Trophoblast cell (in vitro differentiated cells and primary cell): Measurements from ENCODE around the gene CALM3.

ENCODE experiments used
- DNase-seq, 2 donors: peaks; one replicate each; pipeline ENCODE4 v3.0.0-alpha.2; 2016
- H2AFZ ChIP-seq: 2 replicates; pipeline ENCODE4 v1.6.1; 2013; ENCODE audit warnings: low read length, moderate library complexity, mild to moderate bottlenecking; ENCODE audit not compliant: insufficient read depth, poor library complexity
- H2AK5ac ChIP-seq: 2 replicates; pipeline ENCODE4 v1.6.1; 2013; ENCODE audit warnings: mild to moderate bottlenecking, low read length
- H2BK120ac ChIP-seq: 2 replicates; pipeline ENCODE4 v1.6.1; 2013; ENCODE audit warnings: low read length, mild to moderate bottlenecking, moderate library complexity; ENCODE audit not compliant: insufficient read depth, poor library complexity
- H2BK12ac ChIP-seq: 2 replicates; pipeline ENCODE4 v1.6.1; 2013; ENCODE audit warnings: mild to moderate bottlenecking, low read length, moderate library complexity
- H2BK5ac ChIP-seq: 2 replicates; pipeline ENCODE4 v1.6.1; 2013; ENCODE audit warnings: low read length, low read depth, moderate library complexity, mild to moderate bottlenecking; ENCODE audit not compliant: poor library complexity
- H3K14ac ChIP-seq: 2 replicates; pipeline ENCODE4 v1.6.1; 2013; ENCODE audit warnings: mild to moderate bottlenecking, low read length
- H3K18ac ChIP-seq: 2 replicates; pipeline ENCODE4 v1.6.1; 2013; ENCODE audit warnings: mild to moderate bottlenecking, low read length
- H3K23ac ChIP-seq: 2 replicates; pipeline ENCODE4 v1.6.1; 2013; ENCODE audit warnings: low read length
- H3K27ac ChIP-seq: 2 replicates; pipeline ENCODE4 v1.5.1; 2013; ENCODE audit warnings: low read depth, mild to moderate bottlenecking, inconsistent platforms, low read length, moderate library complexity
- H3K27me3 ChIP-seq: 2 replicates; pipeline ENCODE4 v1.6.1; 2013; ENCODE audit warnings: inconsistent platforms, mild to moderate bottlenecking, low read length, moderate library complexity; ENCODE audit not compliant: insufficient read depth
- H3K36me3 ChIP-seq, 2 experiments: 1 replicate in 1 of 2; 2 replicates in 1 of 2; pipeline ENCODE4 v1.6.1; 2013; ENCODE audit warnings: low read length in 2 of 2, mild to moderate bottlenecking in 2 of 2, moderate library complexity in 1 of 2; ENCODE audit not compliant: insufficient read depth in 2 of 2, control insufficient read depth in 1 of 2
- H3K4ac ChIP-seq: 2 replicates; pipeline ENCODE4 v1.6.1; 2013; ENCODE audit warnings: low read depth, mild to moderate bottlenecking, low read length, moderate library complexity
- H3K4me1 ChIP-seq, 2 experiments: 1 replicate in 1 of 2; 2 replicates in 1 of 2; pipeline ENCODE4 v1.6.1; 2013; ENCODE audit warnings: low read length in 2 of 2, mild to moderate bottlenecking in 2 of 2, moderate library complexity in 1 of 2; ENCODE audit not compliant: insufficient read depth in 2 of 2, control insufficient read depth in 1 of 2
- H3K4me2 ChIP-seq: 2 replicates; pipeline ENCODE4 v1.6.1; 2013; ENCODE audit warnings: inconsistent platforms, mild to moderate bottlenecking, low read length, moderate library complexity
- H3K4me3 ChIP-seq: 2 replicates; pipeline ENCODE4 v1.5.1; 2013; ENCODE audit warnings: mild to moderate bottlenecking, low read depth, low read length, inconsistent platforms
- H3K79me1 ChIP-seq: one replicate; pipeline ENCODE4 v1.6.1; 2013; ENCODE audit warnings: low read length
- H3K79me2 ChIP-seq: 2 replicates; pipeline ENCODE4 v1.6.1; 2013; ENCODE audit warnings: low read length, mild to moderate bottlenecking; ENCODE audit not compliant: control insufficient read depth, insufficient read depth, poor library complexity
- H3K9ac ChIP-seq: 2 replicates; pipeline ENCODE4 v1.6.1; 2013; ENCODE audit warnings: mild to moderate bottlenecking, low read length
- H3K9me3 ChIP-seq: 2 replicates; pipeline ENCODE4 v1.6.1; 2013; ENCODE audit warnings: low read depth, mild to moderate bottlenecking, control low read depth, inconsistent platforms, low read length; ENCODE audit not compliant: insufficient read depth
- H4K12ac ChIP-seq: 2 replicates; pipeline ENCODE4 v1.6.1; 2013; ENCODE audit warnings: low read depth, mild to moderate bottlenecking, low read length, moderate library complexity
- H4K8ac ChIP-seq: 2 replicates; pipeline ENCODE4 v1.6.1; 2013; ENCODE audit warnings: low read depth, mild to moderate bottlenecking, low read length, moderate library complexity
- H4K91ac ChIP-seq: one replicate; pipeline ENCODE4 v1.6.1; 2013; ENCODE audit warnings: low read depth, mild to moderate bottlenecking, low read length, moderate library complexity
- WGBS: extraction: QIAGEN DNeasy Blood & Tissue Kit; methylation state at CpG from one replicate; pipeline ENCODE4 v1.1.7; 2013; ENCODE audit warnings: missing lambda C conversion rate; ENCODE audit not compliant: insufficient read length, insufficient coverage; ENCODE audit errors: extremely low coverage; 5-methylcytosine and 5-hydroxymethylcytosine counted together

CALM3 gene

DNA sequence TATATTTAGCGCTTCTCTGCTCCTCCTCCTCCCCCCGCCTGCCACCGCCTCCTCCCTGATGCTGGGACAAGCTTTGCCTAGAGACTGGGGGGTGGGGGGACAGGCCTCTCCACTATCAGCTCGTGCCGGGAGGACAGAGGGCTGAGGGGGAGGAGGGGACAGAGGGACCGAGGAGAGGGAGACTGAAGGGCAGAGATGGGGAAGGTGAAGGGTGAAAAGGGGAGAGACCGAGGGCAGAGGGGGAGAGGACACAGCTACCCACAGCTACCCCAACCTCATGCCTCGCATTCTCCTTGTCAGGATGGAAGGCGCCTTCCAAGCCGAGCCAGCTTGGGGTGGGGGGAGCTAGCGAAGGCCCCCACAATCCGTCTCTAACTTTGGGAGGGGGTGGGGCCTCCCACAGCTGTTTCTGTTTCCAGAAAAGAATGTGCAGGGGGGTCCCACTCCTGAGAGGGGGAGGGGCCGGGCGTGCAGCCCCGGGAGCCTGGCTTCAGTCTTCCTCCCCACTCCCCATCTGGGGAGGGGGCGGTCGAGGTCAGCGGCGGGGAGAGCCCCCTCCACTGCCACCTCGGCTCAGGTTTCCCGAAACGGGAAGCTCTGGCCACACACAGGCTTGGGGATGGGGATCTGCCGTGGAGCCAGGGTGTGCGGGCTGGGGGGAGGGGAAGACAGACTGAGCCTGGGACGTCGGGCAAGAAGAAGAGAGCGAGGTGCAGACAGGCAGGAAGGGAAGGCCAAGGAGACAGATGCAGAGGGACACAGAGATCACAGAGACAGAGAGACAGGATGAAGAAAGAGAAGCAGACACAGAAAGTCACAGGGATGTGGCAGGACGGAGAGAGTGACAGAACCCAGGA is 58.2 kb downstream of the CALM3 start:
- Histone ChIP-seq H3K4me1 (peaks cover 0 to 3% of the 10 kb centered on the region in 2 experiments), H3K18ac (no peak overlapping the region)
- WGBS = no CpG with 5 or more reads among the region's 28 CpGs

DNA sequence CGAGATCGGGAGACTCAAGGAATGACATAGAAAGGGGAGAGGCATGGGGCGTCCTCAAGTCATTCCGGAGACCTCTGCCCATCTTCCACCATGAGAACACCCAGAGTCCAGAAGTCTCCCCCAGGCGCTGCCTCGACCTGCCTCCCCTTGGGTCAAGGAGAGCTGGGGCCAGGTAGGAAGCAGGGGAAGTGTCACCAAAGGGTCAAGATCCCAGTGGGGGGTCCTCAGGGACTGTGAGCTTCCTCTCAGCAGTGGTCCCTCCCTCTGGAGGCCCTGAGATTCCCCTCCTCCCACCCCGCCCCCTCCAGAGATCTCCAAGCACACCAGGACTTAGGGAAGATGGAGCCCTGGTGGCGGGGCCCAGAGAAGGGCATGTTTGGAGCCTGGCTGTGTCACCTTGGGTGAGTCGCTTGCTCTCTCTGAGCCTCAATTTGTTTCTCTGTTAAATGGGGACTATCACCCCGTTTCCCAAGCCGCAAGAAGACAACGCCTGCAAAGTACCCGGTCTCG is 58.9 kb downstream of the CALM3 start:
- Histone ChIP-seq H2AK5ac (no peak overlapping the region), H3K18ac (peak overlapping the region; percentile 21), H3K36me3 (peaks cover 0 to 2% of the 10 kb centered on the region in 2 experiments), H2BK120ac (peak overlapping the region; percentile 4), H2BK5ac (peak overlapping the region; percentile 15), H3K9me3 (no peaks in the 10 kb centered on the region), H3K27me3 (peaks cover 6% of the 10 kb centered on the region), H4K12ac (no peak overlapping the region), H4K8ac (peak overlapping the region; percentile 2), H2BK12ac (no peak overlapping the region), H3K4me2 (peak overlapping the region; percentile 90), H3K27ac (peak overlapping the region; percentile 48), H3K9ac (no peak overlapping the region), H4K91ac (peak overlapping the region; percentile 86), H3K79me2 (peaks cover 3% of the 10 kb centered on the region), H2AFZ (no peak overlapping the region), H3K14ac (no peak overlapping the region), H3K23ac (no peak overlapping the region), H3K4me1 (peaks cover 0 to 3% of the 10 kb centered on the region in 2 experiments), H3K4me3 (peak overlapping the region; percentile 88), H3K4ac (no peak overlapping the region), H3K79me1 (peaks cover 8% of the 10 kb centered on the region)
- no CpG with 5 or more reads among the region's 14 CpGs for WGBS
- DNase-seq = no peak

More for the DNA sequence above, 58.2 kb downstream of the CALM3 start:
- H3K4ac ChIP-seq = no peak overlapping the region
- no peak overlapping the region for H2AFZ ChIP-seq
- no peak overlapping the region for H4K12ac ChIP-seq
- H3K4me2 ChIP-seq = peak overlapping the region; percentile 90
- peak overlapping the region; percentile 86 for H4K91ac ChIP-seq
- no peak overlapping the region for H2AK5ac ChIP-seq
- H2BK120ac ChIP-seq = peak overlapping the region; percentile 4
- peaks cover 0 to 5% of the 10 kb centered on the region in 2 experiments for H3K36me3 ChIP-seq
- H3K23ac ChIP-seq = no peak overlapping the region
- no peak overlapping the region for H2BK12ac ChIP-seq
- DNase-seq = peak in 1 of 2 donors; percentile 9
- H3K79me2 ChIP-seq = peaks cover 3% of the 10 kb centered on the region
- no peak overlapping the region for H3K9ac ChIP-seq
- H3K9me3 ChIP-seq = no peaks in the 10 kb centered on the region
- H3K14ac ChIP-seq = no peak overlapping the region
- peak overlapping the region; percentile 5 for H2BK5ac ChIP-seq
- H3K79me1 ChIP-seq = peaks cover 8% of the 10 kb centered on the region
- peak overlapping the region; percentile 48 for H3K27ac ChIP-seq
- peaks cover 6% of the 10 kb centered on the region for H3K27me3 ChIP-seq
- no peak overlapping the region for H4K8ac ChIP-seq
- H3K4me3 ChIP-seq = peak overlapping the region; percentile 88
